HepG2 (cell line): ENCODE results near the gene PDE6H. TPM values are rescaled to one million over a fixed set of nuclear protein-coding genes. Genes with fewer than 3 reads are reported as not detected.

Experiments used
- ATAC-seq: fragments of 200-7000 bp; cut with Tn5 transposase; 3 replicates; pipeline ENCODE4 v1.9.1; 2020; ENCODE audit warnings: mild to moderate bottlenecking, moderate library complexity
- BruUV-seq: library from RNA; stranded (reverse); fragments of 400-500 nt; replicated peaks from 2 replicates; lab custom pipeline; 2021; lab: Mats Ljungman, UMichigan
- CTCF ChIA-PET: fragments of 300-600 bp; formaldehyde crosslinking; extraction: SDS; loops from one replicate; lab custom pipeline; 2021; ENCODE audit warnings: low total read pairs, inconsistent platforms, low intra/inter-chr PET ratio; lab: Yijun Ruan, JAX
- POLR2A ChIA-PET: fragments of 350-600 bp; sonication (Branson Sonifier 250); formaldehyde crosslinking; loops from one replicate; lab custom pipeline; 2020; ENCODE audit warnings: antibody characterized with exemption, inconsistent platforms; lab: Yijun Ruan, JAX
- DNase-seq: peaks from one replicate; pipeline ENCODE4 v3.0.0-alpha.2; 2015; ENCODE audit warnings: low spot score
- FAIRE-seq: peaks from 3 replicates; lab custom pipeline; 2011; peaks lifted over from hg19 to GRCh38; lab: Jason Lieb, UNC
- H2AFZ ChIP-seq: one replicate; pipeline ENCODE4 v1.6.1; 2011; ENCODE audit warnings: low read length, inconsistent platforms
- H3K27ac ChIP-seq: fragments of 300-600 bp; 3 replicates; pipeline ENCODE4 v1.8.0; 2011; ENCODE audit warnings: mixed run types, mild to moderate bottlenecking, mixed read lengths, low read length, inconsistent platforms; ENCODE audit not compliant: insufficient read depth; ENCODE audit errors: extremely low read length
- H3K27me3 ChIP-seq, 2 experiments: fragments of 200-600 bp in 1 of 2; 2 replicates in 1 of 2; 3 replicates in 1 of 2; pipeline versions ENCODE4 v1.6.0 to v1.8.0; 2011; ENCODE audit warnings: low read length in 2 of 2, mild to moderate bottlenecking in 2 of 2, moderate library complexity in 2 of 2, inconsistent platforms in 1 of 2; ENCODE audit not compliant: insufficient read depth in 2 of 2, control insufficient read depth in 1 of 2
- H3K36me3 ChIP-seq, 2 experiments: fragments of 200-600 bp in 1 of 2; replicated peaks in 1 of 2; 2 replicates in 1 of 2; 3 replicates in 1 of 2; pipeline versions ENCODE4 v1.5.1 to v1.8.0; 2011; ENCODE audit warnings: low read length in 2 of 2, inconsistent platforms in 1 of 2; ENCODE audit not compliant: insufficient read depth in 2 of 2, control insufficient read depth in 1 of 2
- H3K4me1 ChIP-seq: 2 replicates; pipeline ENCODE4 v1.5.1; 2012; ENCODE audit warnings: low read length, inconsistent platforms; ENCODE audit not compliant: insufficient read depth
- H3K4me2 ChIP-seq: 2 replicates; pipeline ENCODE4 v1.6.0; 2011; ENCODE audit warnings: low read depth, low read length, inconsistent platforms
- H3K4me3 ChIP-seq, 3 experiments: fragments of 200-600 bp in 1 of 3; sonication (generic), shearing (Covaris generic) in 1 of 3; replicated peaks in 1 of 3; 2 replicates each; pipeline ENCODE4 v1.5.1; 2011 to 2016; ENCODE audit warnings: low read length in 3 of 3, inconsistent platforms in 2 of 3, low read depth in 2 of 3, mild to moderate bottlenecking in 2 of 3, control low read depth in 1 of 3, mixed read lengths in 1 of 3; ENCODE audit not compliant: insufficient read depth in 1 of 3
- H3K79me2 ChIP-seq: one replicate; pipeline ENCODE4 v1.6.1; 2011; ENCODE audit warnings: low read length, inconsistent platforms; ENCODE audit not compliant: insufficient read depth
- H3K9ac ChIP-seq: 2 replicates; pipeline ENCODE4 v1.6.0; 2011; ENCODE audit warnings: mild to moderate bottlenecking, low read depth, low read length, inconsistent platforms; ENCODE audit not compliant: insufficient read depth
- H3K9me3 ChIP-seq: 2 replicates; pipeline ENCODE4 v1.5.1; 2012; ENCODE audit warnings: mild to moderate bottlenecking, low read length
- H4K20me1 ChIP-seq: 2 replicates; pipeline ENCODE4 v1.6.0; 2011; ENCODE audit warnings: inconsistent platforms, mild to moderate bottlenecking, low read length, moderate library complexity; ENCODE audit not compliant: insufficient read depth
- ARNTL ChIP-seq: sonication (generic); formaldehyde crosslinking; IDR thresholded peaks from 2 replicates; pipeline ENCODE4 v1.4.0; 2020; ENCODE audit warnings: mild to moderate bottlenecking, missing genetic modification reagents
- CEBPG ChIP-seq: IDR thresholded peaks from 2 replicates; pipeline ENCODE4 v1.6.1; 2016
- E2F5 ChIP-seq: sonication (generic); formaldehyde crosslinking; conservative IDR thresholded peaks from 2 replicates; pipeline ENCODE4 v1.4.0; 2020; ENCODE audit warnings: missing genetic modification reagents
- FOXA1 ChIP-seq, 2 experiments: fragments of 450-650 bp in 1 of 2; sonication (generic) in 1 of 2; formaldehyde crosslinking in 1 of 2; IDR thresholded peaks; 2 replicates each; pipeline versions ENCODE4 v1.4.0 to v1.6.1; 2016 to 2020; ENCODE audit warnings: missing genetic modification reagents in 1 of 2
- LBX2 ChIP-seq: sonication (generic); formaldehyde crosslinking; IDR thresholded peaks from 2 replicates; pipeline ENCODE4 v1.5.0; 2020; ENCODE audit warnings: missing genetic modification reagents, mild to moderate bottlenecking, borderline replicate concordance
- RERE ChIP-seq: IDR thresholded peaks from 2 replicates; pipeline ENCODE4 v1.6.1; 2016; ENCODE audit warnings: low read depth, missing genetic modification reagents, missing compliant biosample characterization
- RNF2 ChIP-seq: fragments of 450-650 bp; conservative IDR thresholded peaks from 2 replicates; pipeline ENCODE4 v1.6.1; 2016; ENCODE audit warnings: low read depth
- SRSF9 ChIP-seq: fragments of 200-400 bp; formaldehyde crosslinking; IDR thresholded peaks from 2 replicates; pipeline ENCODE4 v1.6.1; 2018; ENCODE audit warnings: borderline replicate concordance, mild to moderate bottlenecking, low read depth, low read length; ENCODE audit not compliant: insufficient read depth, poor library complexity, severe bottlenecking
- TFDP1 ChIP-seq: IDR thresholded peaks from 2 replicates; pipeline ENCODE4 v1.6.1; 2016; ENCODE audit warnings: missing compliant biosample characterization, missing genetic modification reagents, borderline replicate concordance
- TRIM22 ChIP-seq: fragments of 450-650 bp; IDR thresholded peaks from 2 replicates; pipeline ENCODE4 v1.6.1; 2017
- TSC22D2 ChIP-seq: sonication (generic); formaldehyde crosslinking; IDR thresholded peaks from 2 replicates; pipeline ENCODE4 v1.5.1; 2020; ENCODE audit warnings: missing genetic modification reagents, mild to moderate bottlenecking, borderline replicate concordance
- ZNF10 ChIP-seq: sonication (generic); formaldehyde crosslinking; IDR thresholded peaks from 2 replicates; pipeline ENCODE4 v1.4.0; 2020; ENCODE audit warnings: mild to moderate bottlenecking, low read depth, missing genetic modification reagents, borderline replicate concordance
- ZNF274 ChIP-seq: sonication (generic); formaldehyde crosslinking; IDR thresholded peaks from 2 replicates; pipeline ENCODE4 v1.5.1; 2020; ENCODE audit warnings: mild to moderate bottlenecking, missing genetic modification reagents
- ZNF335 ChIP-seq: sonication (generic); formaldehyde crosslinking; IDR thresholded peaks from 2 replicates; pipeline ENCODE4 v1.4.0; 2020; ENCODE audit warnings: missing genetic modification reagents
- ZNF570 ChIP-seq: sonication (generic); formaldehyde crosslinking; IDR thresholded peaks from 2 replicates; pipeline ENCODE4 v1.4.0; 2020; ENCODE audit warnings: mild to moderate bottlenecking, missing genetic modification reagents, borderline replicate concordance
- ZNF674 ChIP-seq: sonication (generic); formaldehyde crosslinking; IDR thresholded peaks from 2 replicates; pipeline ENCODE4 v1.5.0; 2020; ENCODE audit warnings: low read depth, mild to moderate bottlenecking, missing genetic modification reagents
- WGBS: methylation state at CpG from one replicate; pipeline ENCODE4 v1.1.6; 2017; ENCODE audit warnings: low lambda C conversion rate; 5-methylcytosine and 5-hydroxymethylcytosine counted together
- in situ Hi-C: cut with HindIII; loops from 2 replicates; pipeline ENCODE4 v1.10.0; 2017; ENCODE audit warnings: low pct_unique_long_range_greater_than_20kb; ENCODE audit not compliant: extremely low pct_ligation_motif_present
- intact Hi-C: fragments of 100-400 bp; cut with micrococcal nuclease; formaldehyde crosslinking; loops from one replicate; pipeline ENCODE4 v1.10.0; 2022; ENCODE audit not compliant: unreplicated experiment
- polyA plus RNA-seq, 8 experiments: library from polyadenylated mRNA; depleted of rRNA in 3 of 8; stranded (reverse) in 7 of 8; unstranded in 1 of 8; fragments of >200 nt; fragmentation: Illumina TruSeq in 4 of 8; extraction: Trizol in 4 of 8; gene quantifications; 2 replicates each; pipeline versions ENCODE4 v1.2.1 to v1.2.3, GENCODE V29; 2011 to 2016; ENCODE audit warnings: low read depth in 4 of 8, missing spikeins in 1 of 8, mixed read lengths in 1 of 8; ENCODE audit not compliant: insufficient read depth in 1 of 8
- total RNA-seq, 5 experiments: library from RNA; depleted of rRNA; stranded (reverse); fragments of >200 nt; fragmentation: Illumina TruSeq; extraction: Trizol; gene quantifications; 2 replicates each; pipeline ENCODE4 v1.2.3, GENCODE V29; 2016; ENCODE audit warnings: low read depth in 1 of 5

The PDE6H gene
- total and polyA plus RNA-seq, 2 of the 13 experiments (the other 11 are each of a cell fraction or from before 2014, with no cell fraction given), result not detected

GRCh38 chr12:14959126-14959440 is 13.8 kb upstream of the PDE6H start:
- Histone ChIP-seq H4K20me1 (no peaks in the 10 kb centered on the region), H3K36me3 (no peaks in the 10 kb centered on the region), H3K4me2 (no peak overlapping the region), H2AFZ (no peak overlapping the region), H3K9me3 (no peaks in the 10 kb centered on the region), H3K4me3 (no peak overlapping the region), H3K27me3 (no peaks in the 10 kb centered on the region), H3K9ac (no peak overlapping the region), H3K79me2 (no peaks in the 10 kb centered on the region), H3K4me1 (no peaks in the 10 kb centered on the region), H3K27ac (no peak overlapping the region)
- ATAC-seq (no peak), FAIRE-seq (no peak), DNase-seq (no peak)
- in situ Hi-C loops (no loop called here), intact Hi-C loops (no loop called here)
- 70% methylated on average over 9 of the region's 10 CpGs for WGBS
- no TSS peak for BruUV-seq
- TF ChIP-seq ZNF674 (CRISPR knock-in tag) (no peak), TRIM22 (no peak), LBX2 (CRISPR knock-in tag) (no peak), ZNF570 (CRISPR knock-in tag) (no peak), ZNF335 (CRISPR knock-in tag) (no peak), ZNF10 (no peak), FOXA1 (IDR thresholded peaks at IDR 0.05) (no peak), FOXA1 (CRISPR knock-in tag; IDR thresholded peaks at IDR 0.05) (no peak), TFDP1 (CRISPR knock-in tag) (no peak), SRSF9 (no peak), TSC22D2 (CRISPR knock-in tag) (no peak), ZNF274 (no peak), CEBPG (CRISPR knock-in tag) (no peak), RNF2 (no peak), ARNTL (no peak), E2F5 (CRISPR knock-in tag) (no peak), RERE (CRISPR knock-in tag) (no peak)
- ChIA-PET POLR2A (no interaction called here), CTCF (no interaction called here)
